Lower lobe of right lung (tissue), 2 donors: ENCODE measurements around the gene TNFSF13. TPM values are rescaled to one million over a fixed set of nuclear protein-coding genes. Genes with fewer than 3 reads are reported as not detected.

Source experiments
- ATAC-seq, 2 donors: fragments of 200-7000 bp; cut with Tn5 transposase; one replicate each; pipeline ENCODE4 v1.9.1; 2020 to 2022; ENCODE audit warnings: mild to moderate bottlenecking in 2 of 2, moderate library complexity in 2 of 2
- DNase-seq: peaks from one replicate; pipeline ENCODE4 v3.0.0-alpha.2; 2020
- H3K27ac ChIP-seq: fragments of 200-600 bp; one replicate; pipeline ENCODE4 v1.8.0; 2022
- H3K27me3 ChIP-seq: fragments of 200-600 bp; one replicate; pipeline ENCODE4 v1.8.0; 2022; ENCODE audit warnings: low read depth
- H3K36me3 ChIP-seq: fragments of 200-600 bp; one replicate; pipeline ENCODE4 v1.8.0; 2022; ENCODE audit warnings: mild to moderate bottlenecking
- H3K4me1 ChIP-seq: fragments of 200-600 bp; one replicate; pipeline ENCODE4 v1.8.0; 2022
- H3K4me3 ChIP-seq: fragments of 200-600 bp; one replicate; pipeline ENCODE4 v1.8.0; 2022; ENCODE audit warnings: mild to moderate bottlenecking
- H3K9me3 ChIP-seq: fragments of 200-600 bp; one replicate; pipeline ENCODE4 v1.8.0; 2022
- intact Hi-C: fragments of 100-400 bp; cut with DNase I; formaldehyde crosslinking; loops from one replicate; pipeline ENCODE4 v1.11.0; 2022
- total RNA-seq: library from RNA; stranded (reverse); fragmentation: NEBNext Ultra II Directional; extraction: Animal tissue kit (Norgen Biotek cat#: 25700); gene quantifications from one replicate; pipeline ENCODE4 v1.2.1, GENCODE V29; 2021
- TF ChIP-seq, protein P1 (sequence below): fragments of 200-600 bp; IDR thresholded peaks from one replicate; pipeline ENCODE4 v1.8.0; 2022; ENCODE audit warnings: antibody characterized with exemption, mild to moderate bottlenecking
- donor health status: DM: no; HTN: yes; CAD: no; lungs with severe emphysema.

Gene TNFSF13
- total RNA-seq, 1 donor from 2014 or later = 161 TPM

DNA sequence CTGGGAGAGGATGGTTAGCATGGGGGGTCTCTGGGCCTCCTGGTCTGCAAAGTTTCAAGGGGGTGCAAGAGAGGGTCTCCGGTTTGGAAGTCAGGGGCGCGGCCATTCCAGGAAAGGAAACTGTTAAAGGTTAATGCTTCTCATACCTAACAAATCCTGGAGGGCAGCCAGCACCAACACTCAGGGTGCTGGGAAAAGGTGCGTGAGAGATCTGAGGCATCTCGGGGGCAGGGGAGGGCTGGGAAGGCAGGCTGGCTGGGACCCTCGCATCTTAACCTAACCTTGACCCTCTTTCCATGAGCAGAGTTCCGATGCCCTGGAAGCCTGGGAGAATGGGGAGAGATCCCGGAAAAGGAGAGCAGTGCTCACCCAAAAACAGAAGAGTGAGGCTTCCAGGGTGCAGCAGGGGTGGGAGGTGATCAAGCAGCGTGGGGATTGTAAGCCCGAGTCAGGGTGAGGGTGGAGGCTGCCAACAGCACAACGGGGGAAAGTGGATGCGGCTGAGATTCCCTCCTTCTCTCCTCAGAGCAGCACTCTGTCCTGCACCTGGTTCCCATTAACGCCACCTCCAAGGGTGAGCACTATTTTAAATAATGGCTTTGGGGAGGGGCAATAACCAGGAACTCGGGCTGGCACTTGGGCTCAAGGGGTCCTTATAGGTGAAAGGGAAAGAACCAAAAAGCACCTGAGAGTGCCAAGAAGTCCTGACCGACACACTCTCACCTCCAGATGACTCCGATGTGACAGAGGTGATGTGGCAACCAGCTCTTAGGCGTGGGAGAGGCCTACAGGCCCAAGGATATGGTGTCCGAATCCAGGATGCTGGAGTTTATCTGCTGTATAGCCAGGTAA, 996 bp downstream of the TNFSF13 start:
- Histone ChIP-seq H3K4me1 (peaks cover 72% of the 10 kb centered on the region), H3K4me3 (peak overlapping the region; percentile 94), H3K9me3 (no peaks in the 10 kb centered on the region), H3K27me3 (no peaks in the 10 kb centered on the region), H3K27ac (peak overlapping the region; percentile 95), H3K36me3 (peaks cover 23% of the 10 kb centered on the region)
- TF ChIP-seq, protein P1, sequence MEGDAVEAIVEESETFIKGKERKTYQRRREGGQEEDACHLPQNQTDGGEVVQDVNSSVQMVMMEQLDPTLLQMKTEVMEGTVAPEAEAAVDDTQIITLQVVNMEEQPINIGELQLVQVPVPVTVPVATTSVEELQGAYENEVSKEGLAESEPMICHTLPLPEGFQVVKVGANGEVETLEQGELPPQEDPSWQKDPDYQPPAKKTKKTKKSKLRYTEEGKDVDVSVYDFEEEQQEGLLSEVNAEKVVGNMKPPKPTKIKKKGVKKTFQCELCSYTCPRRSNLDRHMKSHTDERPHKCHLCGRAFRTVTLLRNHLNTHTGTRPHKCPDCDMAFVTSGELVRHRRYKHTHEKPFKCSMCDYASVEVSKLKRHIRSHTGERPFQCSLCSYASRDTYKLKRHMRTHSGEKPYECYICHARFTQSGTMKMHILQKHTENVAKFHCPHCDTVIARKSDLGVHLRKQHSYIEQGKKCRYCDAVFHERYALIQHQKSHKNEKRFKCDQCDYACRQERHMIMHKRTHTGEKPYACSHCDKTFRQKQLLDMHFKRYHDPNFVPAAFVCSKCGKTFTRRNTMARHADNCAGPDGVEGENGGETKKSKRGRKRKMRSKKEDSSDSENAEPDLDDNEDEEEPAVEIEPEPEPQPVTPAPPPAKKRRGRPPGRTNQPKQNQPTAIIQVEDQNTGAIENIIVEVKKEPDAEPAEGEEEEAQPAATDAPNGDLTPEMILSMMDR = no peak
- DNase-seq (peak; percentile 75), ATAC-seq (peak; percentile 3 to 11)
- intact Hi-C loops = no loop called here

DNA sequence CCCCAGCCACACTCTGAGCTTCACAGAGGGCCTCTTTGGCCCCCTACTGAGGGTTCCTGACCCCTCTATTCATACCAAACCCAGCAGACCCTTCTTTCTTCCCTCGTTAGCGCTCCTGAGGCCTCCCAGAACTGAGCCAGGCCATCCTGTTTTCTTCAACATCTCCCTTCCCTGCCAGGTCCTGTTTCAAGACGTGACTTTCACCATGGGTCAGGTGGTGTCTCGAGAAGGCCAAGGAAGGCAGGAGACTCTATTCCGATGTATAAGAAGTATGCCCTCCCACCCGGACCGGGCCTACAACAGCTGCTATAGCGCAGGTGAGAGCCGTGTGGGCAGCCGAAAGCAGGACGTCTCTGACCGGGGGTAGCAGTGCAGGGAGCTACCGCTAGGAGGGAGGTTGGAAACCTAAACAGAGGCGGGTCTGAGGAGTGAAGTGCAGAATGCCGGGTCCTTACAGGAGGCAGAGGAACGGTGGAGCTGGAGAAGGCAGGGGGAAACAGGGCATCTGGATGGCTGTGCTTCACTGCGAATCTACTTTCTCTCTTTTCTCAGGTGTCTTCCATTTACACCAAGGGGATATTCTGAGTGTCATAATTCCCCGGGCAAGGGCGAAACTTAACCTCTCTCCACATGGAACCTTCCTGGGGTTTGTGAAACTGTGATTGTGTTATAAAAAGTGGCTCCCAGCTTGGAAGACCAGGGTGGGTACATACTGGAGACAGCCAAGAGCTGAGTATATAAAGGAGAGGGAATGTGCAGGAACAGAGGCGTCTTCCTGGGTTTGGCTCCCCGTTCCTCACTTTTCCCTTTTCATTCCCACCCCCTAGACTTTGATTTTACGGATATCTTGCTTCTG, 1.9 kb downstream of the TNFSF13 start:
- Histone ChIP-seq H3K9me3 (no peaks in the 10 kb centered on the region), H3K27ac (peak overlapping the region; percentile 95), H3K36me3 (peaks cover 32% of the 10 kb centered on the region), H3K27me3 (no peaks in the 10 kb centered on the region), H3K4me3 (peak overlapping the region; percentile 94), H3K4me1 (peaks cover 72% of the 10 kb centered on the region)
- intact Hi-C loops = no loop called here
- TF ChIP-seq, protein P1 = peak; percentile 36
- peak; percentile 80 for DNase-seq
- ATAC-seq = peak; percentile 39 to 54

DNA sequence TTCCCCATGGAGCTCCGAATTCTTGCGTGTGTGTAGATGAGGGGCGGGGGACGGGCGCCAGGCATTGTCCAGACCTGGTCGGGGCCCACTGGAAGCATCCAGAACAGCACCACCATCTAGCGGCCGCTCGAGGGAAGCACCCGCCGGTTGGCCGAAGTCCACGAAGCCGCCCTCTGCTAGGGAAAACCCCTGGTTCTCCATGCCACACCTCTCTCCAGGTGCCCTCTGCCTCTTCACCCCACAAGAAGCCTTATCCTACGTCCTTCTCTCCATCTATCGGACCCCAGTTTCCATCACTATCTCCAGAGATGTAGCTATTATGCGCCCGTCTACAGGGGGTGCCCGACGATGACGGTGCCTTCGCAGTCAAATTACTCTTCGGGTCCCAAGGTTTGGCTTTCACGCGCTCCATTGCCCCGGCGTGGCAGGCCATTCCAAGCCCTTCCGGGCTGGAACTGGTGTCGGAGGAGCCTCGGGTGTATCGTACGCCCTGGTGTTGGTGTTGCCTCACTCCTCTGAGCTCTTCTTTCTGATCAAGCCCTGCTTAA, 2.6 kb downstream of the TNFSF13 start:
- peaks cover 72% of the 10 kb centered on the region for H3K4me1 ChIP-seq
- ATAC-seq = peak; percentile 81 to 85
- H3K9me3 ChIP-seq = no peaks in the 10 kb centered on the region
- H3K27ac ChIP-seq = peak overlapping the region; percentile 95
- intact Hi-C loops = no loop called here
- peaks cover 39% of the 10 kb centered on the region for H3K36me3 ChIP-seq
- H3K27me3 ChIP-seq = no peaks in the 10 kb centered on the region
- peak; percentile 95 for DNase-seq
- TF ChIP-seq, protein P1 = peak; percentile 86
- H3K4me3 ChIP-seq = peak overlapping the region; percentile 94

DNA sequence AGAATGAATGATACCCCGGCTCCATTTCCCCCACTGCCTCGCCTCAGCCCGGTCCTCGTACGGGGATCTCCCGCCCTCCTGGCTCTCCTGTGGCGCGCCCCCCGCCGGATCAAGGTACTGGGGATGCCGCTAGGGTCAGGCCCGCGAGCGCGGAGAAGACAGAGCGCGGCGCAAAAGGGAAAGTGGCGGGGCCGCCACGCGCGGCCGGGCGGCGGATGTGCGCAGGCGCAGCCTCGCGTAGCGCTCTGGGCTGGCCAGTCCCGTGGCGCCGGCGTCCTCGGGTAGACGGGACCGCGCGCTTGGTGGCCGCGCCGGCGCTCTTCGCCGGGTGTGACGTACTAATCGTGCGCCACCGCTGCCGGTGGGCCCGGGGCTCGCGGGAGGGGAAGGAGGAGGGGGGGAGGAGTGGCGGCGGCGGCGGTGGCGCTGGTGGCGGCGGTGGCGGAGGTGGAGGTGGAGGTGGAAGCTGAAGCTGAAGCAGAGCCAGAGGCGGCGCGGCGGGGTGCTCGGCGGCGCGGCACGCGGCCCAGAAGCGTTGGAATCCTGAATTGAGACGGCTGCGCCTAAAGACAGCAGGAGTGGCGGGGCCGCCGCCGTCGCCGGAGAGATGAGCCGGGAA, 3.1 kb downstream of the TNFSF13 start, which contains the start of gene SENP3:
SENP3 (plus strand) TSS at position 331 of the 619 bp plus-strand sequence. CDS start 1,158 bp downstream, outside the sequence.
- TF ChIP-seq, protein P1 = no peak
- Histone ChIP-seq H3K4me3 (peak within 1 kb of the TSS; percentile 94), H3K36me3 (peaks cover 45% of the 10 kb centered on the region), H3K4me1 (peaks cover 69% of the 10 kb centered on the region), H3K27me3 (no peaks in the 10 kb centered on the region), H3K27ac (peak within 1 kb of the TSS; percentile 95), H3K9me3 (no peaks in the 10 kb centered on the region)
- intact Hi-C loops = no loop called here
- peak; percentile 93 for DNase-seq
- ATAC-seq = peak; percentile 85 to 90

DNA sequence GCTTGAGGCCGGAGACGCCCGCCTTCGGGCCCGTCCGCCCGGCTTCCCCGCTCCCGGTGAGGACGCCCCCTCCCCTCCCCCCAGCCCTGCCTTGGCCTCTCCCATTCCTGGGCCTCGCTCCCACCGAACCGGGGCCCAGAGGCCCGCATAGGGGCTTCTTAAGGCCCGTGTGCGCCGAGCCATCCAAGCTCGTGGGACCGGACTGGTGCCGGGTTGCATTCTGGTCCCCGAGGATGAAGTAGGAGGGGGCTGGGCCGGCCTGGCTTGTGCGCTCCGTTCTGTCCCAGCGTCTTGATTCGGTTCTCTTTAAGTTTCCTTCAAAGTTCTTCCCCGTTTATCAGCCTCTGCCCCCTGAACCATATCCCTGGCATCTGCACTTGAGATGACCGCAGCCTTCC, 3.7 kb downstream of the TNFSF13 start:
- Histone ChIP-seq H3K36me3 (peaks cover 50% of the 10 kb centered on the region), H3K9me3 (no peaks in the 10 kb centered on the region), H3K4me3 (peak overlapping the region; percentile 94), H3K27me3 (no peaks in the 10 kb centered on the region), H3K27ac (peak overlapping the region; percentile 95), H3K4me1 (peaks cover 64% of the 10 kb centered on the region)
- ATAC-seq = no peak
- TF ChIP-seq, protein P1 = no peak
- intact Hi-C loops = no loop called here
- no peak for DNase-seq
